Panc1 (cell line): ENCODE measurements around the gene DNPEP. TPM values are rescaled to one million over a fixed set of nuclear protein-coding genes. Genes with fewer than 3 reads are reported as not detected.
"Not testable (repeated sequence)": the region's sequence is repeated elsewhere in the genome, so short reads cannot be mapped to it uniquely, and the experiment has no call there.

Source experiments
- ATAC-seq: fragments of 200-7000 bp; cut with Tn5 transposase; 2 replicates; pipeline ENCODE4 v1.9.1; 2020; ENCODE audit warnings: mild to moderate bottlenecking, moderate library complexity
- BruUV-seq: library from RNA; stranded (reverse); fragments of 400-500 nt; replicated peaks from 2 replicates; lab custom pipeline; 2021; lab: Mats Ljungman, UMichigan
- CTCF ChIA-PET: fragments of 300-600 bp; sonication (Branson Sonifier 250); formaldehyde crosslinking; loops from one replicate; lab custom pipeline; 2022; ENCODE audit warnings: antibody characterized with exemption; lab: Charles Lee
- POLR2A ChIA-PET: fragments of 300-600 bp; sonication (Branson Sonifier 250); formaldehyde crosslinking; loops from one replicate; lab custom pipeline; 2022; ENCODE audit warnings: antibody characterized with exemption; lab: Charles Lee
- DNase-seq: peaks from one replicate; pipeline ENCODE4 v3.0.0-alpha.2; 2010; ENCODE audit warnings: low read depth, low spot score
- H3K27ac ChIP-seq: 2 replicates; pipeline ENCODE4 v1.5.1; 2011; ENCODE audit warnings: mild to moderate bottlenecking, low read length, inconsistent platforms
- H3K27me3 ChIP-seq: fragments of 200-500 bp; sonication (Bioruptor generic); 2 replicates; pipeline ENCODE4 v1.6.0; 2014; ENCODE audit warnings: low read length, inconsistent platforms; ENCODE audit not compliant: control insufficient read depth, insufficient read depth
- H3K36me3 ChIP-seq: fragments of 200-500 bp; sonication (Bioruptor generic); 2 replicates; pipeline ENCODE4 v1.5.1; 2014; ENCODE audit warnings: inconsistent platforms, mild to moderate bottlenecking, low read length, moderate library complexity; ENCODE audit not compliant: control insufficient read depth, insufficient read depth
- H3K4me1 ChIP-seq: 2 replicates; pipeline ENCODE4 v1.5.1; 2011; ENCODE audit warnings: inconsistent platforms, mild to moderate bottlenecking, low read length, moderate library complexity; ENCODE audit not compliant: control insufficient read depth, insufficient read depth
- H3K4me3 ChIP-seq, 2 experiments: 2 replicates each; pipeline ENCODE4 v1.5.1; 2011 to 2012; ENCODE audit warnings: low read depth in 2 of 2, low read length in 2 of 2, mild to moderate bottlenecking in 2 of 2, inconsistent platforms in 1 of 2, moderate library complexity in 1 of 2
- H3K9me3 ChIP-seq: fragments of 200-500 bp; sonication (Bioruptor generic); 2 replicates; pipeline ENCODE4 v1.5.1; 2014; ENCODE audit warnings: low read depth, mild to moderate bottlenecking, inconsistent platforms, low read length, moderate library complexity; ENCODE audit not compliant: control insufficient read depth, insufficient read depth
- POLR2AphosphoS5 ChIP-seq: IDR thresholded peaks from 2 replicates; pipeline ENCODE4 v1.6.1; 2012; ENCODE audit warnings: mild to moderate bottlenecking, low read depth, low read length, moderate library complexity
- SIN3A ChIP-seq: IDR thresholded peaks from 2 replicates; pipeline ENCODE4 v1.6.1; 2012; ENCODE audit warnings: low read depth, mild to moderate bottlenecking, low read length, moderate library complexity, borderline replicate concordance; ENCODE audit not compliant: insufficient read depth
- TCF7L2 ChIP-seq: IDR thresholded peaks from 2 replicates; pipeline ENCODE4 v1.6.1; 2011; ENCODE audit warnings: mild to moderate bottlenecking, low read depth, low read length, inconsistent platforms
- in situ Hi-C: cut with HindIII; loops from 2 replicates; pipeline ENCODE4 v1.10.0; 2016; ENCODE audit warnings: low sequenced_read_pairs, low pct_unique_long_range_greater_than_20kb
- intact Hi-C: fragments of 100-400 bp; cut with micrococcal nuclease; formaldehyde crosslinking; loops from one replicate; pipeline ENCODE4 v1.10.0; 2022; ENCODE audit not compliant: unreplicated experiment
- total RNA-seq: library from RNA; stranded (reverse); gene quantifications from one replicate; pipeline ENCODE4 v1.2.1, GENCODE V29; 2021; ENCODE audit not compliant: unreplicated experiment
- TF ChIP-seq, protein P1 (sequence below): fragments of 450-650 bp; IDR thresholded peaks from 2 replicates; pipeline ENCODE4 v1.5.1; 2017; ENCODE audit warnings: mild to moderate bottlenecking
- TF ChIP-seq, protein P2 (sequence below), 2 experiments: IDR thresholded peaks; 2 replicates each; pipeline ENCODE4 v1.6.1; 2011 to 2012; ENCODE audit warnings: low read depth in 2 of 2, control low read depth in 1 of 2, low read length in 1 of 2, mild to moderate bottlenecking in 1 of 2, moderate library complexity in 1 of 2; ENCODE audit not compliant: insufficient read depth in 1 of 2

Gene DNPEP
- total RNA-seq, 1 experiment from 2014 or later, result 107 TPM

DNA sequence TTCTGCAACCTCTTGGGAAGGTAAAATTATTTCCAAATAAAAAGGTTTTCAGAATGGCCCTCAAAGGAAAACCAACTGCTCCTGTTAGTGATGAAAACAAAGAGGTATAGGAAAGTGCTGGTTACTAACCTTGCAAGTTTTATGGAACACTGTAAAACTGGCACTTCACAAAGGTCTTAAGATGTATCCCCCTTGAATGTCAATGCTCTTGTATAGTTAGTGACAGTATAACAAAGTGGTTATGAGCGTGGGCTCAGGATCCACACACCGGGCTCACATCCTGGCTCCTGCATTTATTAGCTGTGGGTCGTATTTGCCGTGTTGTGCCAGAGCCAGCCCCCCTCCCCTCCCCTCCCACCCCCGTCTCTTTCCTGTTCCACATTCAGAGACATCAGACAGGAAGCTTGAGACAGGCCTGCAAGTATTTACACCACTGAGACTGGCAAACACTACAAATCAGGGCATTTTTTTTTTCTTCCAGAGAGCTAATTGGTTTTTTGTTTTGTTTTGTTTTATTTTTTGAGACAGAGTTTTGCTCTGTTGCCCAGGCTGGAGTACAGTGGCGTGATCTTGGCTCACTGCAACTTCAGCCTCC is 9.2 kb upstream of the DNPEP start:
- Histone ChIP-seq H3K36me3 (no peaks in the 10 kb centered on the region), H3K9me3 (no peaks in the 10 kb centered on the region), H3K4me1 (peaks cover 29% of the 10 kb centered on the region), H3K27ac (no peak overlapping the region), H3K4me3 (no peak overlapping the region), H3K27me3 (no peaks in the 10 kb centered on the region)
- ChIA-PET CTCF (interaction anchor here (0.6 kb wide), 1 partner anchor 110 kb away, joined by 3 read pairs; no protein-coding TSS in a partner anchor), POLR2A (no interaction called here)
- intact Hi-C loops, result no loop called here
- in situ Hi-C loops, result no loop called here
- TF ChIP-seq, protein P1, sequence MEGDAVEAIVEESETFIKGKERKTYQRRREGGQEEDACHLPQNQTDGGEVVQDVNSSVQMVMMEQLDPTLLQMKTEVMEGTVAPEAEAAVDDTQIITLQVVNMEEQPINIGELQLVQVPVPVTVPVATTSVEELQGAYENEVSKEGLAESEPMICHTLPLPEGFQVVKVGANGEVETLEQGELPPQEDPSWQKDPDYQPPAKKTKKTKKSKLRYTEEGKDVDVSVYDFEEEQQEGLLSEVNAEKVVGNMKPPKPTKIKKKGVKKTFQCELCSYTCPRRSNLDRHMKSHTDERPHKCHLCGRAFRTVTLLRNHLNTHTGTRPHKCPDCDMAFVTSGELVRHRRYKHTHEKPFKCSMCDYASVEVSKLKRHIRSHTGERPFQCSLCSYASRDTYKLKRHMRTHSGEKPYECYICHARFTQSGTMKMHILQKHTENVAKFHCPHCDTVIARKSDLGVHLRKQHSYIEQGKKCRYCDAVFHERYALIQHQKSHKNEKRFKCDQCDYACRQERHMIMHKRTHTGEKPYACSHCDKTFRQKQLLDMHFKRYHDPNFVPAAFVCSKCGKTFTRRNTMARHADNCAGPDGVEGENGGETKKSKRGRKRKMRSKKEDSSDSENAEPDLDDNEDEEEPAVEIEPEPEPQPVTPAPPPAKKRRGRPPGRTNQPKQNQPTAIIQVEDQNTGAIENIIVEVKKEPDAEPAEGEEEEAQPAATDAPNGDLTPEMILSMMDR, result no peak
- TF ChIP-seq POLR2AphosphoS5, result no peak
- TF ChIP-seq, protein P2, sequence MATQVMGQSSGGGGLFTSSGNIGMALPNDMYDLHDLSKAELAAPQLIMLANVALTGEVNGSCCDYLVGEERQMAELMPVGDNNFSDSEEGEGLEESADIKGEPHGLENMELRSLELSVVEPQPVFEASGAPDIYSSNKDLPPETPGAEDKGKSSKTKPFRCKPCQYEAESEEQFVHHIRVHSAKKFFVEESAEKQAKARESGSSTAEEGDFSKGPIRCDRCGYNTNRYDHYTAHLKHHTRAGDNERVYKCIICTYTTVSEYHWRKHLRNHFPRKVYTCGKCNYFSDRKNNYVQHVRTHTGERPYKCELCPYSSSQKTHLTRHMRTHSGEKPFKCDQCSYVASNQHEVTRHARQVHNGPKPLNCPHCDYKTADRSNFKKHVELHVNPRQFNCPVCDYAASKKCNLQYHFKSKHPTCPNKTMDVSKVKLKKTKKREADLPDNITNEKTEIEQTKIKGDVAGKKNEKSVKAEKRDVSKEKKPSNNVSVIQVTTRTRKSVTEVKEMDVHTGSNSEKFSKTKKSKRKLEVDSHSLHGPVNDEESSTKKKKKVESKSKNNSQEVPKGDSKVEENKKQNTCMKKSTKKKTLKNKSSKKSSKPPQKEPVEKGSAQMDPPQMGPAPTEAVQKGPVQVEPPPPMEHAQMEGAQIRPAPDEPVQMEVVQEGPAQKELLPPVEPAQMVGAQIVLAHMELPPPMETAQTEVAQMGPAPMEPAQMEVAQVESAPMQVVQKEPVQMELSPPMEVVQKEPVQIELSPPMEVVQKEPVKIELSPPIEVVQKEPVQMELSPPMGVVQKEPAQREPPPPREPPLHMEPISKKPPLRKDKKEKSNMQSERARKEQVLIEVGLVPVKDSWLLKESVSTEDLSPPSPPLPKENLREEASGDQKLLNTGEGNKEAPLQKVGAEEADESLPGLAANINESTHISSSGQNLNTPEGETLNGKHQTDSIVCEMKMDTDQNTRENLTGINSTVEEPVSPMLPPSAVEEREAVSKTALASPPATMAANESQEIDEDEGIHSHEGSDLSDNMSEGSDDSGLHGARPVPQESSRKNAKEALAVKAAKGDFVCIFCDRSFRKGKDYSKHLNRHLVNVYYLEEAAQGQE (IDR thresholded peaks at IDR 0.05; ENCODE audit: insufficient read depth in 1 of 2, low read depth in 2 of 2, low read length in 1 of 2), result no peak
- TF ChIP-seq TCF7L2, result no peak
- no peak for TF ChIP-seq SIN3A
- no peak for ATAC-seq
- DNase-seq, result no peak
- BruUV-seq, result no TSS peak

DNA sequence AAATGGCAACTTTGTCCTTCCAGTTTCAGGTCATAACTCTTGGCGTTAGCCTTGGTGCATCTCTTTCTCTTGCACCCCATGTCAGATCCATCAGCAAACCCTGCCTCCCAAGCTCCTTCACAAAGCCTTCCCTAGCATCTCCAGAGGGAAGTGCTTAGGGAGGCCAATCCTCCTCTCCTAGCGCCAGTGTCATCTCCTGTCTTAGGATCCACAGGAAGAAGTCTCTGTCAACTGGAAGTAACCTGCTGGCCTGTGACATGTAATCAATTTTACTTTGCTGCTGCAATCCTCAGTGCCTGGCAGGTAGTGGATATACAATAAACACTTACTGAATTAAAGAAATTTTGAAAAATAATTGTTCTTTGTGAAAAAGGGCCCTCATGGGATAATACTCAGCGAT is 7.9 kb upstream of the DNPEP start:
- no peaks in the 10 kb centered on the region for H3K27me3 ChIP-seq
- TF ChIP-seq, protein P1, result no peak
- no peak for TF ChIP-seq SIN3A
- TF ChIP-seq TCF7L2, result no peak
- TF ChIP-seq POLR2AphosphoS5, result no peak
- TF ChIP-seq, protein P2 (IDR thresholded peaks at IDR 0.05; ENCODE audit: insufficient read depth in 1 of 2, low read depth in 2 of 2, low read length in 1 of 2), result no peak
- H3K4me3 ChIP-seq, result no peak overlapping the region
- in situ Hi-C loops, result no loop called here
- no peak overlapping the region for H3K27ac ChIP-seq
- intact Hi-C loops, result no loop called here
- no peak for DNase-seq
- ChIA-PET CTCF (no interaction called here), POLR2A (no interaction called here)
- BruUV-seq, result no TSS peak
- no peaks in the 10 kb centered on the region for H3K9me3 ChIP-seq
- no peak for ATAC-seq
- no peaks in the 10 kb centered on the region for H3K36me3 ChIP-seq
- peaks cover 25% of the 10 kb centered on the region for H3K4me1 ChIP-seq

DNA sequence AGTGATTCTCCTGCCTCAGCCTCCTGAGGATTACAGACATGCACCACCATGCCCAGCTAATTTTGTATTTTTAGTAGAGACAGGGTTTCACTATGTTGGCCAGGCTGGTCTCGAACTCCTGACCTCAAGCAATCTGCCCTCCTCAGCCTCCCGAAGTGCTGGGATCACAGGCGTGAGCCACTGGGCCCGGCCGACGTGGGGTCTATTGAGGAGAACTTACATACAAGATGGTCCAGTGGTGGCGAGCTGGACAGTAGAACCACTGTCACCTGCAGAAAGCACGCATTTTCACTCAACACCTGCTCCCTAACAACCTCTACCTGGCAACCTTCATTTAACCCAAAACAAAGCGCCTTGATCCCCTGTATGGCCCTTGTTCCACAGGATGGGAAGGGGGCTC is 7.3 kb upstream of the DNPEP start:
- CTCF ChIA-PET, DNase-seq, intact Hi-C loops, H3K36me3 ChIP-seq, H3K27me3 ChIP-seq, ATAC-seq, in situ Hi-C loops, H3K27ac ChIP-seq, BruUV-seq, H3K9me3 ChIP-seq, H3K4me3 ChIP-seq, POLR2A ChIA-PET: not testable (repeated sequence)
- peaks cover 20% of the 10 kb centered on the region for H3K4me1 ChIP-seq
